T-helper 2 cell (primary cell): ENCODE measurements around the gene PIGP.
"Not testable (repeated sequence)": the region's sequence is repeated elsewhere in the genome, so short reads cannot be mapped to it uniquely, and the experiment has no call there.

Experiments
- DNase-seq, 5 experiments: peaks; one replicate each; pipeline versions ENCODE4 v3.0.0 to v3.0.0-alpha.2; 2012 to 2022

The PIGP gene

GRCh38 chr21:37041706-37042271 is 31.1 kb downstream of the PIGP start:
- no peak for DNase-seq

GRCh38 chr21:37040212-37040611 is 32.7 kb downstream of the PIGP start:
- DNase-seq = no peak

GRCh38 chr21:37039411-37040075 is 33.3 kb downstream of the PIGP start:
- no peak for DNase-seq

- DNase-seq = no peak
These were observed 36.7 kb downstream of the PIGP start for GRCh38 chr21:37036177-37036576.

GRCh38 chr21:37034394-37034793 is 38.5 kb downstream of the PIGP start:
- not testable (repeated sequence) for DNase-seq

- DNase-seq = no peak
These were observed 39.9 kb downstream of the PIGP start for GRCh38 chr21:37032877-37033471.

- DNase-seq = no peak
These were observed 40.6 kb downstream of the PIGP start for GRCh38 chr21:37032293-37032692.

- no peak for DNase-seq
These were observed 42.0 kb downstream of the PIGP start for GRCh38 chr21:37030864-37031263.

- DNase-seq = no peak
These were observed 44.3 kb downstream of the PIGP start for GRCh38 chr21:37028570-37028969.

GRCh38 chr21:37026499-37026898 is 46.4 kb downstream of the PIGP start:
- no peak for DNase-seq

GRCh38 chr21:37017951-37018679 is 54.8 kb downstream of the PIGP start:
- no peak for DNase-seq
